ENCODE data around the gene RHPN2.

GRCh38 chr19:32945260-32945659 lies 119.4 kb downstream of the RHPN2 start:
- TF ChIP-seq ZNF384 (IDR thresholded peaks at IDR 0.05) (no peak), BHLHE40 (IDR thresholded peaks at IDR 0.05; ENCODE audit: borderline replicate concordance) (no peak), SP1 (IDR thresholded peaks at IDR 0.05) (no peak), TARDBP (IDR thresholded peaks at IDR 0.05) (no peak), ELF4 (IDR thresholded peaks at IDR 0.05) (no peak)
